H1 (cell line): ENCODE measurements around the gene PDE8B. TPM values are rescaled to one million over a fixed set of nuclear protein-coding genes. Genes with fewer than 3 reads are reported as not detected.

Experiments
- CTCF ChIA-PET: fragments of 300-600 bp; sonication (Branson Sonifier 250); formaldehyde crosslinking; loops from one replicate; lab custom pipeline; 2021; ENCODE audit not compliant: partially characterized antibody; lab: Charles Lee
- POLR2A ChIA-PET: fragments of 300-600 bp; sonication (Branson Sonifier 250); formaldehyde crosslinking; loops from one replicate; lab custom pipeline; 2021; ENCODE audit warnings: inconsistent platforms; ENCODE audit not compliant: partially characterized antibody; lab: Charles Lee
- DNase-seq, 2 experiments: peaks; one replicate each; pipeline versions ENCODE4 v3.0.0 to v3.0.0-alpha.2; 2010 to 2022; ENCODE audit warnings: low spot score in 2 of 2, low read depth in 1 of 2, mixed read lengths in 1 of 2
- FAIRE-seq: peaks from 2 replicates; lab custom pipeline; 2011; peaks lifted over from hg19 to GRCh38; lab: Jason Lieb, UNC
- H2AFZ ChIP-seq: 2 replicates; pipeline ENCODE4 v1.8.1; 2012; ENCODE audit warnings: low read length, inconsistent platforms
- H2AK5ac ChIP-seq: 2 replicates; pipeline ENCODE4 v1.6.1; 2013; ENCODE audit warnings: low read depth, low read length
- H2BK120ac ChIP-seq: replicated peaks from 2 replicates; pipeline ENCODE3; 2013; ENCODE audit warnings: low read depth, low read length, inconsistent platforms
- H2BK12ac ChIP-seq: 2 replicates; pipeline ENCODE4 v1.6.1; 2013; ENCODE audit warnings: low read depth, low read length
- H2BK15ac ChIP-seq: 2 replicates; pipeline ENCODE4 v1.6.1; 2013; ENCODE audit warnings: low read length
- H2BK20ac ChIP-seq: 2 replicates; pipeline ENCODE4 v1.6.1; 2013; ENCODE audit warnings: low read length
- H2BK5ac ChIP-seq: 2 replicates; pipeline ENCODE4 v1.6.1; 2013; ENCODE audit warnings: low read depth, low read length
- H3K14ac ChIP-seq: 2 replicates; pipeline ENCODE4 v1.6.1; 2013; ENCODE audit warnings: inconsistent platforms; ENCODE audit not compliant: insufficient read length
- H3K18ac ChIP-seq: 2 replicates; pipeline ENCODE4 v1.6.1; 2013; ENCODE audit warnings: low read length; ENCODE audit errors: extremely low read depth
- H3K23ac ChIP-seq: 2 replicates; pipeline ENCODE4 v1.6.1; 2013; ENCODE audit warnings: inconsistent platforms; ENCODE audit not compliant: insufficient read length
- H3K23me2 ChIP-seq: 2 replicates; pipeline ENCODE4 v1.6.1; 2013; ENCODE audit warnings: low read depth, low read length
- H3K27ac ChIP-seq: 2 replicates; pipeline ENCODE4 v1.6.1; 2011; ENCODE audit warnings: low read depth, low read length, inconsistent platforms
- H3K27me3 ChIP-seq, 4 experiments: replicated peaks in 1 of 4; 1 replicate in 1 of 4; 2 replicates in 3 of 4; pipeline versions ENCODE4 v1.6.1 to v1.8.1; 2011 to 2013; ENCODE audit warnings: low read length in 3 of 4, mild to moderate bottlenecking in 3 of 4, inconsistent platforms in 2 of 4, mixed read lengths in 2 of 4, moderate library complexity in 1 of 4; ENCODE audit not compliant: control insufficient read depth in 3 of 4, insufficient read depth in 3 of 4; ENCODE audit errors: extremely low read depth in 1 of 4
- H3K36me3 ChIP-seq, 4 experiments: 2 replicates each; pipeline versions ENCODE4 v1.6.1 to v1.8.1; 2011 to 2013; ENCODE audit warnings: mild to moderate bottlenecking in 4 of 4, low read length in 3 of 4, moderate library complexity in 2 of 4, control low read depth in 1 of 4, inconsistent platforms in 1 of 4; ENCODE audit not compliant: insufficient read depth in 4 of 4, control insufficient read depth in 2 of 4
- H3K4ac ChIP-seq: replicated peaks from 2 replicates; pipeline ENCODE3; 2013; ENCODE audit warnings: low read length, low read depth, mixed read lengths, inconsistent platforms; ENCODE audit not compliant: insufficient read length
- H3K4me1 ChIP-seq, 4 experiments: replicated peaks in 1 of 4; 1 replicate in 1 of 4; 2 replicates in 3 of 4; pipeline versions ENCODE4 v1.6.1 to v1.8.1; 2011 to 2013; ENCODE audit warnings: low read length in 3 of 4, inconsistent platforms in 2 of 4, mixed read lengths in 1 of 4; ENCODE audit not compliant: insufficient read depth in 4 of 4, control insufficient read depth in 3 of 4
- H3K4me2 ChIP-seq, 2 experiments: 2 replicates each; pipeline versions ENCODE4 v1.6.1 to v1.8.1; 2011 to 2013; ENCODE audit warnings: low read depth in 2 of 2, low read length in 2 of 2, control low read depth in 1 of 2, inconsistent platforms in 1 of 2, mild to moderate bottlenecking in 1 of 2; ENCODE audit not compliant: insufficient read depth in 1 of 2
- H3K4me3 ChIP-seq, 4 experiments: fragments of 200-600, 300-600 bp in 1 of 4; sonication (generic), shearing (Covaris generic), sonication (Bioruptor Twin) in 1 of 4; 2 replicates each; pipeline versions ENCODE4 v1.5.1 to v1.8.1; 2011 to 2016; ENCODE audit warnings: low read length in 4 of 4, low read depth in 3 of 4, control low read depth in 2 of 4, inconsistent platforms in 2 of 4, mild to moderate bottlenecking in 2 of 4, mixed read lengths in 1 of 4, moderate library complexity in 1 of 4; ENCODE audit not compliant: insufficient read depth in 2 of 4; ENCODE audit errors: extremely low read depth in 1 of 4
- H3K56ac ChIP-seq: replicated peaks from 2 replicates; pipeline ENCODE3; 2013; ENCODE audit warnings: low read depth, mild to moderate bottlenecking, mixed read lengths, low read length, inconsistent platforms; ENCODE audit not compliant: insufficient read length
- H3K79me1 ChIP-seq: 2 replicates; pipeline ENCODE4 v1.6.1; 2013; ENCODE audit warnings: low read depth, low read length, control low read depth
- H3K79me2 ChIP-seq, 2 experiments: 2 replicates each; pipeline versions ENCODE4 v1.6.1 to v1.8.1; 2012 to 2013; ENCODE audit warnings: low read length in 2 of 2, mild to moderate bottlenecking in 2 of 2, inconsistent platforms in 1 of 2; ENCODE audit not compliant: insufficient read depth in 2 of 2, control insufficient read depth in 1 of 2
- H3K9ac ChIP-seq, 4 experiments: replicated peaks in 1 of 4; 1 replicate in 1 of 4; 2 replicates in 3 of 4; pipeline versions ENCODE4 v1.6.1 to v1.8.1; 2011 to 2013; ENCODE audit warnings: low read depth in 3 of 4, low read length in 3 of 4, control low read depth in 2 of 4, mild to moderate bottlenecking in 2 of 4, moderate library complexity in 2 of 4, inconsistent platforms in 1 of 4; ENCODE audit errors: extremely low read depth in 1 of 4
- H3K9me3 ChIP-seq, 2 experiments: 2 replicates each; pipeline versions ENCODE4 v1.6.1 to v1.8.1; 2012 to 2013; ENCODE audit warnings: mild to moderate bottlenecking in 2 of 2, moderate library complexity in 2 of 2, control low read depth in 1 of 2, inconsistent platforms in 1 of 2, low read depth in 1 of 2, low read length in 1 of 2, mixed read lengths in 1 of 2; ENCODE audit not compliant: insufficient read depth in 2 of 2
- H4K20me1 ChIP-seq, 2 experiments: replicated peaks in 1 of 2; 2 replicates each; pipeline versions ENCODE3 to v1.8.1; 2011 to 2013; ENCODE audit warnings: inconsistent platforms in 2 of 2, low read length in 2 of 2, mild to moderate bottlenecking in 1 of 2; ENCODE audit not compliant: insufficient read depth in 2 of 2, control insufficient read depth in 1 of 2
- H4K5ac ChIP-seq: 2 replicates; pipeline ENCODE4 v1.6.1; 2013; ENCODE audit warnings: low read length, low read depth, mixed read lengths, inconsistent platforms; ENCODE audit not compliant: insufficient read length
- H4K8ac ChIP-seq: 2 replicates; pipeline ENCODE4 v1.8.0; 2013; ENCODE audit warnings: mild to moderate bottlenecking, moderate library complexity, low read length, inconsistent platforms; ENCODE audit not compliant: insufficient read depth; ENCODE audit errors: extremely low read depth
- H4K91ac ChIP-seq: replicated peaks from 2 replicates; pipeline ENCODE3; 2013; ENCODE audit warnings: low read length, mixed read lengths, inconsistent platforms; ENCODE audit not compliant: insufficient read length
- BACH1 ChIP-seq: IDR thresholded peaks from 2 replicates; pipeline ENCODE4 v1.6.1; 2012; ENCODE audit warnings: low read length, improper control_type of control experiment
- CBX8 ChIP-seq: fragments of 300-800, 300-1000 bp; sonication (generic); IDR thresholded peaks from 2 replicates; pipeline ENCODE4 v1.7.1; 2016; ENCODE audit warnings: low read depth, low read length, borderline replicate concordance
- EZH2 ChIP-seq: fragments of 200-600 bp; sonication (generic); IDR thresholded peaks from 2 replicates; pipeline ENCODE4 v1.7.1; 2012; ENCODE audit warnings: low read depth, mild to moderate bottlenecking, moderate library complexity, low read length, inconsistent platforms; ENCODE audit not compliant: severe bottlenecking
- HDAC2 ChIP-seq, 2 experiments: fragments of 300-600 bp in 1 of 2; sonication (generic) in 1 of 2; IDR thresholded peaks; 2 replicates each; pipeline ENCODE4 v1.6.1; 2011 to 2012; ENCODE audit warnings: low read depth in 2 of 2, low read length in 2 of 2, mild to moderate bottlenecking in 2 of 2, moderate library complexity in 2 of 2, borderline replicate concordance in 1 of 2, inconsistent platforms in 1 of 2
- JUN ChIP-seq: IDR thresholded peaks from 2 replicates; pipeline ENCODE4 v1.6.1; 2011; ENCODE audit warnings: low read depth, mild to moderate bottlenecking, improper control_type of control experiment, low read length
- NRF1 ChIP-seq: IDR thresholded peaks from 2 replicates; pipeline ENCODE4 v1.6.1; 2011; ENCODE audit warnings: mild to moderate bottlenecking, low read depth, low read length, improper control_type of control experiment
- PHF8 ChIP-seq: fragments of 200-600 bp; sonication (generic); conservative IDR thresholded peaks from 2 replicates; pipeline ENCODE4 v1.7.1; 2012; ENCODE audit warnings: low read depth, mild to moderate bottlenecking, inconsistent platforms, low read length, moderate library complexity
- SAP30 ChIP-seq: fragments of 300-600 bp; sonication (generic); IDR thresholded peaks from 2 replicates; pipeline ENCODE4 v1.7.1; 2012; ENCODE audit warnings: low read length, moderate library complexity, mild to moderate bottlenecking, inconsistent platforms; ENCODE audit not compliant: insufficient read depth, insufficient replicate concordance
- TEAD4 ChIP-seq: IDR thresholded peaks from 2 replicates; pipeline ENCODE4 v1.6.1; 2012; ENCODE audit warnings: low read depth, low read length, inconsistent platforms, mixed read lengths
- WGBS, 2 experiments: shearing (Covaris generic) in 1 of 2; methylation state at CpG; one replicate each; pipeline versions ENCODE4 v1.1.6 to v1.1.7; 2013 to 2015; ENCODE audit warnings: low lambda C conversion rate in 2 of 2, mixed read lengths in 2 of 2, inconsistent platforms in 1 of 2, low coverage in 1 of 2, missing lambda C conversion rate in 1 of 2; ENCODE audit not compliant: insufficient replicate concordance in 2 of 2, insufficient coverage in 1 of 2, insufficient read length in 1 of 2; ENCODE audit errors: extremely low coverage in 1 of 2, missing lambda C conversion rate in 1 of 2; 5-methylcytosine and 5-hydroxymethylcytosine counted together
- polyA plus RNA-seq, 7 experiments: library from polyadenylated mRNA; depleted of rRNA in 3 of 7; stranded (reverse) in 5 of 7; unstranded in 2 of 7; fragments of >200 nt in 5 of 7; fragments of 200-250 nt in 2 of 7; gene quantifications; 1 replicate in 5 of 7; 2 replicates in 1 of 7; 4 replicates in 1 of 7; pipeline versions ENCODE4 v1.2.1 to v1.2.3, GENCODE V29; 2011 to 2013; ENCODE audit warnings: missing spikeins in 2 of 7, mixed read lengths in 2 of 7
- total RNA-seq: library from RNA; stranded (reverse); fragmentation: NEBNext Ultra II Directional; extraction: Animal tissue kit (Norgen Biotek cat#: 25700); gene quantifications from 2 replicates; pipeline ENCODE4 v1.2.1, GENCODE V29; 2021
- TF ChIP-seq, protein P1 (sequence below): IDR thresholded peaks from 2 replicates; pipeline ENCODE4 v1.6.1; 2011; ENCODE audit warnings: low read length, improper control_type of control experiment

The PDE8B gene
- total and polyA plus RNA-seq, 2 of the 8 experiments (the other 6 are each of a cell fraction or from before 2014, with no cell fraction given) = 0.32 to 1.1 TPM

DNA sequence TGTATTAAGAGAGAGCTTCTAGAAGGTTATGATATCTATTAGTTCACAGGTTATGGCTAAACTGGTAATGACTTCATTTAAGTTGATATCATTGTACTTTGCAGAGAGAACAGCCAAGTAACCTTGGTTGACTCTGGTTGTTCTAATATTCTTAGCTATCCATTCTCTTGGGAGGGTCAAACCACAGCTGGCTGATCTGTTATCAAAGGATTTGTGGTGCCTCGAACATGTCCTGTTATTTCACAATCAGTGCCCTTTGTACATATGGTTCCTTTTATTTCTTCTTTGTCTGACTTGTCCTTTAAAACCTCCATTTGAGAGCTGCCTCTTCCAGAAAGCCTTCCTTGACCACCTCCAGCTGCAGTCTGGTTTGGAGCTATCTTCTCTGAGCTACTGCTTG is 61.7 kb downstream of the PDE8B start:
- CTCF ChIA-PET = interaction anchor here (0.7 to 2.1 kb wide), 5 partner anchors 9 to 80 kb away, joined by 3 to 5 read pairs (median 4); no protein-coding TSS in a partner anchor
- no peak for FAIRE-seq
- 93% methylated on average over 1 of the region's 1 CpG; no CpG with 5 or more reads in 1 of the 2 experiments for WGBS, 2 experiments

More for the DNA sequence above, 61.7 kb downstream of the PDE8B start:
- Histone ChIP-seq H4K5ac (no peak overlapping the region), H3K18ac (no peak overlapping the region), H2BK120ac (no peak overlapping the region), H3K4ac (no peak overlapping the region), H3K27me3 (peaks cover 0 to 1% (median 0%) of the 10 kb centered on the region in 4 experiments; a peak in 1 of 7 replicates), H3K9me3 (no peaks in the 10 kb centered on the region), H2BK12ac (no peak overlapping the region), H3K56ac (no peak overlapping the region), H3K4me3 (no peak overlapping the region), H2BK20ac (no peak overlapping the region), H3K79me2 (no peaks in the 10 kb centered on the region), H4K91ac (no peak overlapping the region), H3K27ac (no peak overlapping the region), H2BK5ac (no peak overlapping the region), H3K4me1 (peaks cover 0 to 2% (median 0%) of the 10 kb centered on the region in 4 experiments; a peak in 1 of 7 replicates), H3K14ac (no peak overlapping the region), H3K23ac (no peak overlapping the region), H2BK15ac (no peak overlapping the region), H3K9ac (no peak overlapping the region), H4K8ac (no peak overlapping the region), H3K4me2 (no peak overlapping the region)
- DNase-seq = no peak
- TF ChIP-seq PHF8 = no peak
- no peak for TF ChIP-seq SAP30
- TF ChIP-seq JUN = no peak
- TF ChIP-seq TEAD4 = no peak
- no peak for TF ChIP-seq CBX8
- TF ChIP-seq, protein P1, sequence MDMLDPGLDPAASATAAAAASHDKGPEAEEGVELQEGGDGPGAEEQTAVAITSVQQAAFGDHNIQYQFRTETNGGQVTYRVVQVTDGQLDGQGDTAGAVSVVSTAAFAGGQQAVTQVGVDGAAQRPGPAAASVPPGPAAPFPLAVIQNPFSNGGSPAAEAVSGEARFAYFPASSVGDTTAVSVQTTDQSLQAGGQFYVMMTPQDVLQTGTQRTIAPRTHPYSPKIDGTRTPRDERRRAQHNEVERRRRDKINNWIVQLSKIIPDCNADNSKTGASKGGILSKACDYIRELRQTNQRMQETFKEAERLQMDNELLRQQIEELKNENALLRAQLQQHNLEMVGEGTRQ = no peak
- TF ChIP-seq BACH1 = no peak
- TF ChIP-seq NRF1 = no peak
- no peak for TF ChIP-seq HDAC2 (IDR thresholded peaks at IDR 0.05; ENCODE audit: borderline replicate concordance in 1 of 2, low read depth in 2 of 2, low read length in 2 of 2)
- no peak for TF ChIP-seq EZH2
- TF ChIP-seq, all 59 proteins: peak for 0
- POLR2A ChIA-PET = no interaction called here
- Histone ChIP-seq H3K79me1 (no peaks in the 10 kb centered on the region), H2AFZ (no peak overlapping the region), H4K20me1 (no peaks in the 10 kb centered on the region), H3K23me2 (no peaks in the 10 kb centered on the region), H2AK5ac (no peak overlapping the region), H3K36me3 (no peaks in the 10 kb centered on the region)
